Breast epithelium (tissue), 3 donors: Measurements from ENCODE around the gene CAAP1.

Experiments
- CTCF ChIP-seq, 3 donors: fragments of 450-650 bp; IDR thresholded peaks; one replicate each; pipeline ENCODE4 v1.5.1; 2016 to 2017; ENCODE audit warnings: antibody characterized with exemption in 3 of 3, mild to moderate bottlenecking in 3 of 3, moderate library complexity in 3 of 3
- POLR2A ChIP-seq: fragments of 450-650 bp; IDR thresholded peaks from one replicate; pipeline ENCODE4 v1.6.1; 2016; ENCODE audit warnings: antibody characterized with exemption, mild to moderate bottlenecking, moderate library complexity
- POLR2AphosphoS5 ChIP-seq, 3 donors: sonication (generic); formaldehyde crosslinking; IDR thresholded peaks; one replicate each; pipeline ENCODE4 v1.6.1; 2017; ENCODE audit warnings: antibody characterized with exemption in 3 of 3

GRCh38 chr9:26809795-26810194 is 82.8 kb downstream of the CAAP1 start:
- TF ChIP-seq CTCF (IDR thresholded peaks at IDR 0.05) (no peak), POLR2AphosphoS5 (IDR thresholded peaks at IDR 0.05) (no peak), POLR2A (no peak)
